Measurements from ENCODE around the gene MT3. TPM values are rescaled to one million over a fixed set of nuclear protein-coding genes. Genes with fewer than 3 reads are reported as not detected.
A peak's percentile ranks its signal among the peaks of the same experiment; 100 is the strongest.

The MT3 gene
- total and polyA plus RNA-seq, 2 of the 13 experiments (the other 11 are each of a cell fraction or from before 2014, with no cell fraction given) = not detected

- TF ChIP-seq THRA (CRISPR knock-in tag; IDR thresholded peaks at IDR 0.05; ENCODE audit: borderline replicate concordance) (no peak), CEBPG (CRISPR knock-in tag; IDR thresholded peaks at IDR 0.05) (no peak), ZNF569 (CRISPR knock-in tag; IDR thresholded peaks at IDR 0.05; ENCODE audit: borderline replicate concordance) (no peak), ZNF572 (CRISPR knock-in tag; IDR thresholded peaks at IDR 0.05) (no peak), DNMT3B (CRISPR knock-in tag; conservative IDR thresholded peaks at IDR 0.05) (no peak), HES4 (CRISPR knock-in tag; IDR thresholded peaks at IDR 0.05; ENCODE audit: borderline replicate concordance) (no peak), ZNF276 (CRISPR knock-in tag; IDR thresholded peaks at IDR 0.05; ENCODE audit: low read depth) (no peak), RORA (CRISPR knock-in tag; IDR thresholded peaks at IDR 0.05) (no peak), ZNF282 (IDR thresholded peaks at IDR 0.05; ENCODE audit: partially characterized antibody) (no peak), ZNF7 (CRISPR knock-in tag; IDR thresholded peaks at IDR 0.05) (no peak), ZNF816 (CRISPR knock-in tag; IDR thresholded peaks at IDR 0.05; ENCODE audit: borderline replicate concordance) (no peak), ZBTB43 (CRISPR knock-in tag; conservative IDR thresholded peaks at IDR 0.05) (0 out of 2 replicates have a peak, but pooled peaks have one; percentile 21), MAFF (IDR thresholded peaks at IDR 0.05; ENCODE audit: low read depth, low read length) (no peak), ZNF235 (CRISPR knock-in tag; IDR thresholded peaks at IDR 0.05; ENCODE audit: borderline replicate concordance) (no peak), NKX3-1 (CRISPR knock-in tag; IDR thresholded peaks at IDR 0.05) (no peak)
- TF ChIP-seq, protein P1, sequence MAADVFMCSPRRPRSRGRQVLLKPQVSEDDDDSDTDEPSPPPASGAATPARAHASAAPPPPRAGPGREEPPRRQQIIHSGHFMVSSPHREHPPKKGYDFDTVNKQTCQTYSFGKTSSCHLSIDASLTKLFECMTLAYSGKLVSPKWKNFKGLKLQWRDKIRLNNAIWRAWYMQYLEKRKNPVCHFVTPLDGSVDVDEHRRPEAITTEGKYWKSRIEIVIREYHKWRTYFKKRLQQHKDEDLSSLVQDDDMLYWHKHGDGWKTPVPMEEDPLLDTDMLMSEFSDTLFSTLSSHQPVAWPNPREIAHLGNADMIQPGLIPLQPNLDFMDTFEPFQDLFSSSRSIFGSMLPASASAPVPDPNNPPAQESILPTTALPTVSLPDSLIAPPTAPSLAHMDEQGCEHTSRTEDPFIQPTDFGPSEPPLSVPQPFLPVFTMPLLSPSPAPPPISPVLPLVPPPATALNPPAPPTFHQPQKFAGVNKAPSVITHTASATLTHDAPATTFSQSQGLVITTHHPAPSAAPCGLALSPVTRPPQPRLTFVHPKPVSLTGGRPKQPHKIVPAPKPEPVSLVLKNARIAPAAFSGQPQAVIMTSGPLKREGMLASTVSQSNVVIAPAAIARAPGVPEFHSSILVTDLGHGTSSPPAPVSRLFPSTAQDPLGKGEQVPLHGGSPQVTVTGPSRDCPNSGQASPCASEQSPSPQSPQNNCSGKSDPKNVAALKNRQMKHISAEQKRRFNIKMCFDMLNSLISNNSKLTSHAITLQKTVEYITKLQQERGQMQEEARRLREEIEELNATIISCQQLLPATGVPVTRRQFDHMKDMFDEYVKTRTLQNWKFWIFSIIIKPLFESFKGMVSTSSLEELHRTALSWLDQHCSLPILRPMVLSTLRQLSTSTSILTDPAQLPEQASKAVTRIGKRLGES (CRISPR knock-in tag; IDR thresholded peaks at IDR 0.05; ENCODE audit: borderline replicate concordance) = no peak
- TF ChIP-seq, protein P2, sequence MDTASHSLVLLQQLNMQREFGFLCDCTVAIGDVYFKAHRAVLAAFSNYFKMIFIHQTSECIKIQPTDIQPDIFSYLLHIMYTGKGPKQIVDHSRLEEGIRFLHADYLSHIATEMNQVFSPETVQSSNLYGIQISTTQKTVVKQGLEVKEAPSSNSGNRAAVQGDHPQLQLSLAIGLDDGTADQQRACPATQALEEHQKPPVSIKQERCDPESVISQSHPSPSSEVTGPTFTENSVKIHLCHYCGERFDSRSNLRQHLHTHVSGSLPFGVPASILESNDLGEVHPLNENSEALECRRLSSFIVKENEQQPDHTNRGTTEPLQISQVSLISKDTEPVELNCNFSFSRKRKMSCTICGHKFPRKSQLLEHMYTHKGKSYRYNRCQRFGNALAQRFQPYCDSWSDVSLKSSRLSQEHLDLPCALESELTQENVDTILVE (CRISPR knock-in tag; IDR thresholded peaks at IDR 0.05) = no peak
- TF ChIP-seq, protein P3, sequence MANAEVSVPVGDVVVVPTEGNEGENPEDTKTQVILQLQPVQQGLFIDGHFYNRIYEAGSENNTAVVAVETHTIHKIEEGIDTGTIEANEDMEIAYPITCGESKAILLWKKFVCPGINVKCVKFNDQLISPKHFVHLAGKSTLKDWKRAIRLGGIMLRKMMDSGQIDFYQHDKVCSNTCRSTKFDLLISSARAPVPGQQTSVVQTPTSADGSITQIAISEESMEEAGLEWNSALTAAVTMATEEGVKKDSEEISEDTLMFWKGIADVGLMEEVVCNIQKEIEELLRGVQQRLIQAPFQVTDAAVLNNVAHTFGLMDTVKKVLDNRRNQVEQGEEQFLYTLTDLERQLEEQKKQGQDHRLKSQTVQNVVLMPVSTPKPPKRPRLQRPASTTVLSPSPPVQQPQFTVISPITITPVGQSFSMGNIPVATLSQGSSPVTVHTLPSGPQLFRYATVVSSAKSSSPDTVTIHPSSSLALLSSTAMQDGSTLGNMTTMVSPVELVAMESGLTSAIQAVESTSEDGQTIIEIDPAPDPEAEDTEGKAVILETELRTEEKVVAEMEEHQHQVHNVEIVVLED (CRISPR knock-in tag; IDR thresholded peaks at IDR 0.05; ENCODE audit: borderline replicate concordance) = no peak
These were observed 48.8 kb downstream of the MT3 start, which contains the start of gene MT1A (continued) for GRCh38 chr16:56637814-56638750.

All from HepG2 (cell line).